GM19324 (cell line): Measurements from ENCODE around the gene SZT2.
"Not testable (repeated sequence)": the region's sequence is repeated elsewhere in the genome, so short reads cannot be mapped to it uniquely, and the experiment has no call there.

Experiments used
- ATAC-seq: cut with Tn5 transposase; IDR thresholded peaks from one replicate; pipeline ENCODE4 v1.9.1; 2021; ENCODE audit warnings: mild to moderate bottlenecking, moderate library complexity; ENCODE audit not compliant: unreplicated experiment, low FRiP score

Gene SZT2

DNA sequence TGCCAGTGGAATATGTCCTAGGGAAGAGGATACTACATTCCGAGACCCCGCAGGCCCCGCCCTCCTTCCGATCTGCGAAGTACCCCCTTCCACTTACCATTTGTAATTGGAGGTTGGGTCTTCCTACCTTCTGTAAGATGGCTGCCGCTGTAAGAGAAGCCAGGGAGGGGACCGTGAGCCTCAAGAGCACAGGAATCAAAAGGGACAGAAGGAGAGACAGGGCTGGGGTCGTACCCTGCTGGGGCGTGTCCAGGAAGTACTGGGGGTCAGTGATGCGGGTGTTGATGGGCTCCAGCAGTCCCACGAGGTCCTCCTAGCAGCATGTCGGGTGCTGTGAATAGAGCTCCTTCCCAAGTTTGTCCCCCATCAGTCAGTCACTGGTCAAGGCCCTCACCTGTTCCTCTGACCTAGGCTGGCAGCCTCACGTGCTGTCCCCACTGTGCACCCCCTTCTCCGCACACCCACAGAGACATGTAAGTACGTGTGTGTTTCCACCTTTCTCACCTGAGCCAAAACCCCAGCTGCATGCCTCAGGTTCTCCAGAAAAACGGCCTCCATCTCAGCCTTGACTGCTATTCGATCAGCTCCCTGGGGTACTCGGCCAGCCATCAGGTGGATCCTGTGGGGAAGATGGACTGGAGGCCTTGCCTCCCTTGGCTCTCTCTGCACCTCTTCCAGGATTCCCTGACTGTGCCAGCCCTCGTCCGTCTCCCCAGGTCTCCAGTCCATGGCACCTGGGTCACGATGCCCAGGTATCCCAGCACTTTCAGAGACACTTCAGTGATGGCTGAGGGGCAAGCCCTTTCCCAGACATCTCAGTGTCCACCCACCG is 62.2 kb downstream of the SZT2 start:
- ATAC-seq: no peak

GRCh38 chr1:43452789-43453441 is 63.2 kb downstream of the SZT2 start:
- no peak for ATAC-seq

- ATAC-seq: no peak
Measured at GRCh38 chr1:43453442-43454269, 64.0 kb downstream of the SZT2 start, which contains the start of gene HYI. TSS of gene HYI (minus strand) at chr1:43453931. CDS start at chr1:43453793, 138 bp downstream.

DNA sequence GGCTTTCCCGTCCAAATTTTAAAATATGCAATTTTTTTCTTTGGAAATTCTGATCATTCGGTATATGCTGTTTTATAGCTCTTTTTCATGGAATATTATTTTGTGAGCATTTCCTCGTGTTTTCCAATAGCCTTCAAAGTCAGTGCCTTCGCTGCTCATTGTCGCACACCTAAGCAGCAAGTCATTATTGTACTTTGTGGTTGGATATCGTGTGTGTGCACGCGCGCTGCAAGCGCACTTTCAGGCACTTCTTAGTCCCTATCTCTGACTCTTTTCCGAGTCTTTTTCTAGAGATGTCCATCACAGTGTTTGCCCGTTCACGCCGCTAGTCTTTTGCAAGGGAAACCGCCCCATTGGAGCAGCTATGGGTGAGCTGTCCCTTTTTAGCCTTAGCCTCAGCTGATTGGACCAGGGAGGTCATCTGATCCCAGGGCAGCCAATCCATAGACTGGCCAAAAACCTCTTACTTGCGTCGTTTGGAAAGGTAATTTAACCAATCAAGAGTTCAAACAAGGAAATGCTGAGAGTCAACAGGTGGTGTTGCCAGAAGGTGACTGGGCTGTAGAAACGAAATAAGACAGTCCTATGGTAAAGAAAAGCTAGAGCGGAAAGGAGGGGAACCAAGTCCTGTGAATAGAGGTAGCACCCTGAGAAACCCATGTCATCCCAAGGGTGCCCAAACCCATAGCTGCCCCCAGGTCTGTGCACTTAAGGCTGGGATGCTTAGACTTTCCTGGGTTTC is 64.7 kb downstream of the SZT2 start:
- peak; percentile 63 for ATAC-seq

DNA sequence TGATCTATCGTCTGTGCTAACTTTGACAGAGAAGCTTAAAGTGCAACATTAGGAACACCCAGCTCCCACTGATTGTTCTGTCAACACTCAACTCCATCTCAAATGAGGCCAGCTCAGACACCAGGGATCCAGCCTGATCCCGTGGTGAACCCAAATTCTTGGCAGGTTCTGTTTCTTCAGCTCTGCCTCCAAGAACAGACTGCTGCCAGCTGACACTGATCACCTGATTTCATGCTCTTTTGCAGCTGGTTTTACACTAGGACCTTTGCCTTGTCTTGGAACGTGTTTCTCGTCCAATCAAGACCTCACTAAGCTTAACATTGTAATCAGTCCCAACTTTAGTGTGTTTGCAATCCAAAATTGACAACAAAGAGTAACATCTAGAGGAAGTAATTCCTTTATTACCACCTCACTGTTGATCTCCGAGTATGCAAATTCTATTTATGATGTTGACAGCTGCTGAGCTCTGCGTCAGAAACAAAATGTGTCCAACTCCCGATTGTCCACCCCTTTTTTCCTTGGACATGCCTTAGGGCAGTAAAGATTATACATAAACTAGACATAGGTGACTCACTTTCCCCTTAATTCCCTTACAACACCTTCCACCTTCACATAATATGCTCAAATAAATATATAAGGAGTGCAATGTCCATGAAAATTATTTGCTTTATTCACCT is 65.7 kb downstream of the SZT2 start:
- ATAC-seq: no peak

DNA sequence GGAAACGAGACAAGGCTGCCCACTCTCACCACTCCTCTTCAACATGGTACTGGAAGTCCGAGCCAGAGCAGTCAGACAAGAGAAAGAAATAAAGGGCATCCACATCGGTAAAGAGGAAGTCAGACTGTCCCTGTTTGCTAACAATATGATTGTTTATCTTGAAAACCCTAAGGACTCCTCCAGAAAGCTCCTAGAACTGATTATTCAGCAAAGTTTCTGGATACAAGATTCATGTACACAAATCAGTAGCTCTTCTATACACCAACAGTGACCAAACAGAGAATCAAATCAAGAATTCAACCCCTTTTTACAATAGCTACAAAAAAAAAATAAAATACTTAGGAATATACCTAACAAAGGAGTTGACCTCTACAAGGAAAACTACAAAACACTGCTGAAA is 68.7 kb downstream of the SZT2 start:
- not testable (repeated sequence) for ATAC-seq

DNA sequence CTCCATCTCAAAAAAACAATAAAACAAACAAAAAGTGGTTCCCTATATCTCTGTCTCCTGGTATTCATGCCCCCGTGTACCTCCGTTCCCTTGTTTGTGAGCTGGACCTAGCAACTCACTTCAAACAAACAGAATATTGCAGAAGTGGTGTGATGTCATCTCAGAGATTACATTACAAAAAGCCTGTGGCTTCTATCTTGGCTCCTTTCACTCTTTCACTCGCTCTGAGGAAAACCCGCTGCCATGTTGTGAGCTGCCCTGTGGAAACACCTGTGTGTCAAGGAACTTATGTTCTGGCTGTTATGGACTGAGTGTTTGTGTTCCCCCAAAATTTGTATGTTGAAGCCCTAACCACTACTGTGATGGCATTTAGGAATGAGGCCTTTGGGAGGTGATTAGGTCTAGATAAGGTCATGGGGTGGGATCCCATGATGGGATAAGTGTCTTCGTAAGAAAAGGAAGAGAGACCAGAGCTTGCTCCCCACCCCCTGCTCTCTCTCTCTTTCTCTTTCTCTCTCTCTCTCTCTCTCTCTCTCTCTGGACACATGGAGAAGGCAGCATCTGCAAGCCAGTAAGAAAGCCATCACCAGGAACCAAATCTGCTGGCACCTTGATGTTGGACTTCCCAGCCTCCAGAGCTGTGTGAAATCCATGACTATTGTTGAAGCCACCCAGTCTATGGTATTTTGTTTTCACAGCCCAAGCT is 71.4 kb downstream of the SZT2 start:
- ATAC-seq: no peak

- no peak for ATAC-seq
Measured at GRCh38 chr1:43463479-43463878, 73.8 kb downstream of the SZT2 start.

DNA sequence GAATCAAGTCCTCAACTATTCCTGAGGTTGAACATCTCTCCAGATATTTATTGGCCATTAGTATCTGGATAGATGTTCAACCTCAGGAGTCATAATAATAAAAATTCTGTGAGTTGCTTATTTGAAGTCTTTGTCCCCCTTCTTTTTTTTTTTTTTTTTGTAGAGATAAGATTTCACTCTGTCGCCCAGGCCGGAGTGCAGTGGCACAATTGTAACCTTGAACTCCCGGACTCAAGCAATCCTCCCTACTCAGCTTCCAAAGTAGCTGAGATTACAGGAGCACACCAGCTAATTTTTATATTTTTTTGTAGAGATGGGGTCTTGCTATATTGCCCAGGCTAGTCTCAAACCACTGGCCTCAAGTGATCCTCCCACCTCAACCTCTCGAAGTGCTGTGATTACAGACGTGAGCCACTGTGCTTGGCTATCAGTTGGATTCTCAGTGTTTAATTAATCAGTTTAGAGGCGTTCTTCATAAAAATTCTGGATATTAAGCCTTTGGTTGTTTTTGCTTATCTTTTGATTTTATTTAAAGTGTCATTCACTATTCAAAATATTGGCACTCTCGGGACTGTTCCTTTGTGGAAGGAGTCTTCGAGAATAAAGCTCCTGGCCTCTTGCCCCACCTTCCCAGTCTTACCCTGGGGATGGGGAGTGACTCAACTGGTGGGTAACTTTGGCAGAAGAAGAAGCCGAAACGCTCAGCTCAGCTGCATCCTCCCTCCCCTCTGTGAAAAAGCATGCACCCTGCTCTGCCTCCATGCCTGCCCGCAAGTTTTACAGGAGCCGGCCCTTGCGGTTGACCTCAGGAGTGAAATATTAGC is 75.2 kb downstream of the SZT2 start:
- ATAC-seq: no peak

DNA sequence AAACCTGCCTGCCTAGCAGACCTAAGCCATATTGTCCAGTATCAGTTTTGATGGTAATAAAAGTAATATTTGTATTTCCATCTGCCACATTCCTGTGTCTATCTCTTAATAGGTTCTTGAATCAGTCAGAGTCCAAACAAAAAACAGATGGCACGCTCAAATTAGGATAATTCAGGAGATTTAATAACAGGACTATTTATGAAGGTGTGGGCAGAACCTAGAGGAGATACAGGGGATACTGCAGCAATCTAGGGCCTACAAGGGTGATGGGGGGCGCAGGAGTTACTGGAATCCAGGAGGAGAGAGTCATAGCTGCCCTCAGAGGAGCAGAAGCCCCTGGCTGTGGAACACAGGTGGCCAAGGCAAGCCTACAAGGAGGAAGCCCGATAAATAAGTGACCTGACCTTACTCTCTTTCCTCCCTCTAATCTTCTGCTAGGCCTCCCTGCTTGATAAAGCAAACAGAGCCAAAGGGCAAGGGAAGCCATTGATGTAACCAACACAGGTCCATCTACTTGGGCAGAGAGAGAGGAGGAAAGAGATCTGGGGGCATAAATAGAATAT is 75.9 kb downstream of the SZT2 start:
- ATAC-seq: no peak

DNA sequence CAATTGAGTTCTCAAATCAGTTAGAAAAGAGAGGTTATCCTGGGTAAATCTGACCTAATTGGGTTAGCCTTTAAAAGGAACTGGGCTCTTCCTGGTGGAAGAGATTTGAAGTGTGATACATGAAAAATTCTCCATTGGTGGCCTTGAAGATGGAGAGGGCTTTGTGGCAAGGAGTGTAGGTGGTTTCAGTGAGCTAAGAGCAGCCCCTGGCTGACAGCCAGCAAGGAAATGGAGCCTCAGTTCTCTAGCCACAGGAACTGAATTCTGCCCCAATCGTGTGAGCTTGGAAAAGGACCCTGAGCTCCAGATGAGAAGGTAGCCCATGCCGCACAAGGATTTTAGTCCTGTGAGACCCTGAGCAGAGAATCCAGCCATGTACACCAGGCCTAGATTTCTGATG is 76.7 kb downstream of the SZT2 start:
- ATAC-seq: no peak

DNA sequence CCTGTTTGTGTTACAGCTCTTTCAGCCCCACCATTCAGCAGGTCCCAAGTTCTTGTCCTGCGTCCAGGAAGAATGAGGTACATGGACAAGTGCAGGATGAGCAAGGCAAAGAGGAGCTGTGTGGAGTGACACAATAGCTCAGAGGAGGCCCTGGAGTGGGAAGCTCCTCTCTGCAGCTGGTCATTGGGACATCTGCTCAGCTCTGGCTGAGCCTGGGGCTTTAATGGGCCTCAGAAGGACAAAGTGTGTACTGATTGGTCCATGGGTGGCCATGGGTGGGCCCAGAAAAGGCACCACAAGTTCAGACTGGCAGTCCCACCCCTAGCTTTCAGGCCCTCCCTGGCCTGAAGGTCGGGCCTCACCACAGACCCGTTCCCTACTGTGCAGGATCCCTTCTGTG is 78.7 kb downstream of the SZT2 start:
- no peak for ATAC-seq

- ATAC-seq: no peak
Measured at GRCh38 chr1:43469932-43470331, 80.2 kb downstream of the SZT2 start.

DNA sequence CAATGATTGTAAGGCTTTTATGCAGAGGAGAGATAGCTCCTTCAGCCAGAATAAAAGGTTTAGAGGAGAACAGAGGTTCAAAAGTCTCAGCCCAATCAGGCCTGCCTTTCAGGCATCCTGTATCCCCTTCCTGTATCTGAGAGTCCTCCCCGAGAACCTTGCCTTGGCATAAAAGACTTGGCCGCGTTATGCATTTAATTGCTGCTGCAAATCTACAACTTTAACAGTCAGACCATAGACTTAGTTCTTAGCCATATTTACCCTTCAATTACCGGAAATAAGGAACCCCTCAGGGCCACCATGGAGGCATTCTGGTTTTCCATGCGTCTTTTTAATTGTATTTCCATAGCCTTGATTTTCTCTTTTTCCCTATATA is 82.4 kb downstream of the SZT2 start:
- no peak for ATAC-seq

- not testable (repeated sequence) for ATAC-seq
Measured at GRCh38 chr1:43472463-43473151, 82.9 kb downstream of the SZT2 start.

GRCh38 chr1:43473463-43473862 is 83.8 kb downstream of the SZT2 start:
- ATAC-seq: no peak

DNA sequence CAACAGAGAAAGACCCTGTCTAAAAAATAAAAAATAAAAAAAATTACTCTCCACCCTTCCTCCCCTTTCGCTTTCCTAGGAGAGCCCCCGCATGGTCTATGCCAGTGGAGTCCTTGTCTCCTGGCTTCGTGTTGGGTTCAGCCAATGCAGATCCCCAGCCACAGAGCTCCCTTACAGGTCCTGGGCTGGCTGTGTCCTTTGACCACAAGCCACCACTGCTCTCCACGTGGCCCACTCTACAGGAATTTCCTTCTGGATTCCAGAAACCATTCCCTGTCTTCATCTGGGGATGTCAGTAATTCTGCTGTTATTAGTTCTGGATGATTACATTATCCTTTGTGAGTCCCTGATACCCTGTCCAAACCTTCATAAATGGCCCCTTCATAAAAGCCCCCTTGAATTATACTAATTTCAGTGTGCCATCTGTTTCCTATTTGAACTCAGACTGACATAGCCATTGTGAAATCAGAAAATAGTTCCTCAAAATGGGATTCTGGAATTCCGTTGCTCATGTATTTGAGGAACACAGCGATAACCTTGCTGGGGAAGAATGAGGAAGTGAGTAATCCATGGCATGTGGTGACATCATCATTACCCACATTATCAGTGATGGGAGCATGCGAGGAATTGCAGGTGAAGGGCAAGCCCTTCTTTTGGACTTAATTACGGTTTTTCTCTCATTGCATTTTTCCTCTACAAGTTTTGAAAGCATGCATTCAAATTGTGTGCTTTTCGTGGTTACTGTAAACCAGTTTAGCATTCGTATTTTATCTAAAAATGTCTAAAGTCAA is 86.1 kb downstream of the SZT2 start:
- ATAC-seq: not testable (repeated sequence)
